A549 (cell line): ENCODE results near the gene NAA20.

ENCODE experiments used
- CTCF ChIP-seq: fragments of >200 bp; sonication (Bioruptor Twin); formaldehyde crosslinking; IDR thresholded peaks from 3 replicates; pipeline ENCODE4 v1.5.1; 2016
- EP300 ChIP-seq, 2 experiments: fragments of >200 bp; sonication (Bioruptor Twin); formaldehyde crosslinking; IDR thresholded peaks; 2 replicates in 1 of 2; 3 replicates in 1 of 2; pipeline ENCODE4 v1.6.1; 2016 to 2017
- HDAC2 ChIP-seq: fragments of 200-600 bp; sonication (generic); IDR thresholded peaks from 2 replicates; pipeline ENCODE4 v1.6.1; 2016
- MAZ ChIP-seq: fragments of 150-350 bp; IDR thresholded peaks from 2 replicates; pipeline ENCODE4 v1.6.1; 2014; ENCODE audit warnings: antibody characterized with exemption, low read depth, low read length, borderline replicate concordance
- NFE2L2 ChIP-seq: fragments of 150-350 bp; conservative IDR thresholded peaks from 2 replicates; pipeline ENCODE4 v1.6.1; 2014; ENCODE audit warnings: low read length
- NR3C1 ChIP-seq: fragments of >200 bp; sonication (Bioruptor Twin); formaldehyde crosslinking; IDR thresholded peaks from 3 replicates; pipeline ENCODE4 v1.6.1; 2017
- REST ChIP-seq: fragments of 200-600 bp; sonication (generic); IDR thresholded peaks from 2 replicates; pipeline ENCODE4 v1.6.1; 2016; ENCODE audit warnings: antibody characterized with exemption, mild to moderate bottlenecking, moderate library complexity

GRCh38 chr20:20024942-20025341 is 7.8 kb downstream of the NAA20 start:
- TF ChIP-seq CTCF (no peak), NR3C1 (no peak), EP300 (IDR thresholded peaks at IDR 0.05) (no peak), MAZ (no peak), NFE2L2 (no peak), REST (no peak), HDAC2 (no peak)
